C4-2B (cell line): ENCODE results near the gene PRPF38A.

Source experiments
- H3K27ac ChIP-seq: fragments of 450-650 bp; 2 replicates; pipeline ENCODE4 v1.5.1; 2017
- CTCF ChIP-seq: fragments of 450-650 bp; conservative IDR thresholded peaks from 2 replicates; pipeline ENCODE4 v1.5.1; 2017; ENCODE audit warnings: mild to moderate bottlenecking
- ZFX ChIP-seq: fragments of 450-650 bp; IDR thresholded peaks from 2 replicates; pipeline ENCODE4 v1.6.1; 2017

PRPF38A gene

GRCh38 chr1:52404116-52404974, at the start of gene PRPF38A, which contains the start of gene ORC1:
PRPF38A (plus strand) TSS chr1:52404602; CDS start chr1:52404750, 148 bp downstream.
ORC1 (minus strand) TSS chr1:52404423; CDS start chr1:52402223, 2,200 bp downstream.
- H3K27ac ChIP-seq = peak within 1 kb of the TSS; percentile 95
- TF ChIP-seq CTCF (peak; percentile 77), ZFX (no peak)

GRCh38 chr1:52355436-52355835, 49.0 kb upstream of the PRPF38A start:
- H3K27ac ChIP-seq = no peak overlapping the region
- no peak for TF ChIP-seq ZFX
- no peak for TF ChIP-seq CTCF

- TF ChIP-seq ZFX (no peak), CTCF (no peak)
- H3K27ac ChIP-seq = no peak overlapping the region
Observed at GRCh38 chr1:52355847-52356505, 48.4 kb upstream of the PRPF38A start.

- TF ChIP-seq ZFX = no peak
- no peak for TF ChIP-seq CTCF
Observed at GRCh38 chr1:52356818-52357355, 47.5 kb upstream of the PRPF38A start.

GRCh38 chr1:52357397-52357796, 47.0 kb upstream of the PRPF38A start:
- H3K27ac ChIP-seq = no peak overlapping the region

More at GRCh38 chr1:52356818-52357355, 47.5 kb upstream of the PRPF38A start:
- H3K27ac ChIP-seq = no peak overlapping the region

GRCh38 chr1:52358851-52359497, 45.4 kb upstream of the PRPF38A start:
- no peak overlapping the region for H3K27ac ChIP-seq
- no peak for TF ChIP-seq CTCF
- TF ChIP-seq ZFX = no peak

More at GRCh38 chr1:52357397-52357796, 47.0 kb upstream of the PRPF38A start:
- no peak for TF ChIP-seq ZFX
- no peak for TF ChIP-seq CTCF
